Femur (tissue), 1 donor: ENCODE measurements around the gene IGFBP5.

Experiments used
- DNase-seq: peaks from one replicate; pipeline ENCODE4 v3.0.0-alpha.2; 2017

IGFBP5 gene, protein sequence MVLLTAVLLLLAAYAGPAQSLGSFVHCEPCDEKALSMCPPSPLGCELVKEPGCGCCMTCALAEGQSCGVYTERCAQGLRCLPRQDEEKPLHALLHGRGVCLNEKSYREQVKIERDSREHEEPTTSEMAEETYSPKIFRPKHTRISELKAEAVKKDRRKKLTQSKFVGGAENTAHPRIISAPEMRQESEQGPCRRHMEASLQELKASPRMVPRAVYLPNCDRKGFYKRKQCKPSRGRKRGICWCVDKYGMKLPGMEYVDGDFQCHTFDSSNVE

DNA sequence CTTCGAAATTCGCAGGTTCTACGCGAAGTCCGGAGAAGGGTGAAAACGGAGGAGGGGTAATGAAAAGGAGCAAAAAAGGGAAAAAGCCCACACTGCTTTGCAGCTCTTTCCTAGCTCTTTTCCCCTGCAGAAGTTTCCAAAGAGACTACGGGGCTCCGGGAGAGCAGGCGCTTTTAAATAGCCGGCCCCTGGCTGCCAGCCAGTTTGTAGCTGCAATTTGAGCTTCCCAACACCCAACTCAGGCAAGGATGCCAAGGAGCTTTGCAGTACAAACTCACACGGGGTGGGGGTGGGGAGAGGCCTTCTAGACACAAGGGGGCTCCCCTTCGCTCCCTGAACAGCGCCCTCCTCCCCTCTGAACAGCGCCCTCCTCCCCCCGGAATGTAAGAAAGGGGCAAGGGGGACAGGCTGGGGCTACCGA, at the start of gene IGFBP5:
Gene IGFBP5, minus strand, starts transcription at position 149 of the 421 bp plus-strand sequence. CDS start 774 bp downstream, outside the sequence.
- peak; percentile 95 for DNase-seq

DNA sequence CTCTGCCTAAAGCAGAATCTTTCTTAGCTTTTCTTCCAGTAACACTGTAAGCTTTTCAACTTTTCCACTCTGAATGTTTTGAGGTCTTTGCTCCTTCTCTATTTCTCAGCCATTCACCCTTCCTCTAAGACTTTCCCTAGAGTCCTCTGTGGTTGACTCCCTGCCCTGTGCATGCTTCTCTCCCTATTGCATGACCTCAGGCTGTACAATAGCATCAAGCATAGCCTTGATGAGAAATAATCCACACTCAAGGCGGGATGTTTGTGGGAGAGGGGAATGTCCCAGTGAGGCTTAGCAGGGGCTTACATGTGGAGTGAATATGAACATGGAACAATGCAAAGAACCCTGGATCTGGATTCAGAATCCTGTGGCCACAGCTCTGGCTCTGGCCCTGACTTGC, 48.4 kb upstream of the IGFBP5 start:
- no peak for DNase-seq

DNA sequence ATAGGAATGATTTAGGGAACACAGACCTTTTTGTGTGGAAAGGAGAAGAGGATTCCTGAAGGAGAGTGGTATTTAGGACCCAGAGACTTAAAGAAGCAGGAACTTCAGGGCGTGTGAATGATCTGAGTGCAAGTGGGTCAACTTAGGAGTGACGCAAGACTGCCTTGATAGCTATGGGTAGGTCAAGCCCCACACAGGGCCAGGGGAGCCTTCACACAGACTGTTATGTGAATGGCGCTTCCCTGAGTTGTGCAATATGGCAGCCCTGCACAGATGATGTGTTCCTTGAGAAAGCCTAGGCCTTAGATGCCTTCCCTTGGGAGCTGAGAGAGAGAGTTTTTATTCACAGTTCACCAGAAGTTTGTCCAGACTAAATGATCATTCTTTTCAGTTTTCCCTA, 47.1 kb upstream of the IGFBP5 start:
- DNase-seq, result no peak

DNA sequence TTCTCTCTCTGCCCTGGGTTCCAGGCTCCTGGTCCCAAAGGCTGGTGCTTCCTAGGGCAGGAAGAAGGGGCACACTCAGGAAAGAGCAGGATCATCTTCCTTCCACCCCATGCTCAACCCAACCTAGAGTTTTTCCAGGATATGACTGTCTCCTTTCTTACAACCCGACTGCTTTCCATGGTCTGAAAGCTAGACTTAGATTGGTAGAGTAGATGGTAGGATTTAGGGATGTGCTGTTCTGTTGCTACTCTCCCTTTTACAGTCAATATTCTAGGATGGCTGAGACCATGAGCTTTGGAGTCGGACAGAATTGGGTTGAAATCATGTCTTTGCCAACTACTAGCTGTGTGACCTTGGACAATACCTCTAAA, 45.9 kb upstream of the IGFBP5 start:
- no peak for DNase-seq

DNA sequence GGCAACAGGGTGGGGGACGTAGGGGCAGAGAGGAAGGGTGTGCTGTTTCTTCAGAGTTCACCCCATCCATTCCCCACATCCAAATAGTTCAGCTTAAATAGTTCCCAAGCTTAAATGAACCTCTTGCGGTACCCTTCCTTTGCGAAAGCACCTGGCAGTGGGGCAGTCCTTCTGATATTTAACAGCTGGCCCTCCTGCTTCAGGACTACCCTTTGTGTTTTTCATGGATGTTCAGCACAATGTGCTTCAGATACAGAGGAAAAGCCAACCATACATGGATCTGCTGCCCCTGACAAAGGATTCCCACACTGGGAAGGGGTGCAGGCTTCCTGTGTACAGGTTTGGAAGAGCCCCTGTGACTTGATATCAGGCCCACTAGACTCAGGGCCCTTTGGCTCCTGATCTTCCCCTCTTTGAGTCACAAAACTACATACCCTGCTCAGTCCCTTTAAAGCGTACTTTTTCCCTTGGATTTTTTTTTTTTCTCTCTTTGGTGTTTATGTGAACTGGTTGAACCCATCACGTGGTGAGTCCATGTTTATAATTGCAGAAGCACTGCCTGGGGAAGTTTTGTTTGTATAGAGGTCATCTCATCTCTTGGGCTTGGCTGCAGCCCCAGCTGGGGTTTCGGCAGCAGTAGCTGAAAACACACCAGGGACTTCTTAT, 45.3 kb upstream of the IGFBP5 start:
- DNase-seq, result no peak

DNA sequence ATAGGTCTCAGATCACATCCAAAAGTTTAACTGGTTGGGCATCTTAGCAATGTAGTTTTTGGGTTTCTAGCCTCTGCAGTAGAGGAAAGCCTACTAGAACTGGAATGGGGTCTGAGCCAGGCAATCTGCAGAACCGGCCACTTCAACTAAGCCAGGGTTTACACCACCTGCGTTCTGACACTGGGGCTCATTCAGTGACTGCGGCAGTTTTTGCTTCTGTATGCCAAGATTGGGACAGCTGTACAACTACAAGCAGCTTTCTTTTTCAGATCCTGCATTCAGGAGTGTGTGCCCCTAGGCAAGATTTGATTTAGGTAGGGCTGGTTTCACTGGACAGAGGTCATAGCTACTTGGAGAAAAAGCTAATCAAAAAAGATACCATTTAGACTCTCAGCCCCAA, 43.7 kb upstream of the IGFBP5 start:
- no peak for DNase-seq

DNA sequence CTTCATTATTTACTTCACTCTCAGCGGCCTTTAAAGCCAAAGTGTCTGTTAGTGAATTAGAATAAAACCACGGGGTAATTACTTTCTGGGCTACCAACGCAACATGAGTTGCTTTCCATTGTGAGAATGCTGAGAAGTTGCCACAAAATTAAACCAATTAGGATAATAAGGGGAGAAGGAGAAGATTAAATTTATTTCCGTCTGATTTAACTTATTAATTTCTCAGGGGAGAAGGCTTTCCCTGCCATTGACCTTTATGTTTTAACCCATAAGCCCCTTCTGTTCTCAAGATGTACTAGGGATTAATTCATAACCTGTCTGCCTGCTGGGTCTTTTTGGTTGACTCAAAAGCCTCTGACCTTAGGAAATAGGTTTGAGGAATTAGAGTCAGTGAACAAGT, 42.3 kb upstream of the IGFBP5 start:
- no peak for DNase-seq

DNA sequence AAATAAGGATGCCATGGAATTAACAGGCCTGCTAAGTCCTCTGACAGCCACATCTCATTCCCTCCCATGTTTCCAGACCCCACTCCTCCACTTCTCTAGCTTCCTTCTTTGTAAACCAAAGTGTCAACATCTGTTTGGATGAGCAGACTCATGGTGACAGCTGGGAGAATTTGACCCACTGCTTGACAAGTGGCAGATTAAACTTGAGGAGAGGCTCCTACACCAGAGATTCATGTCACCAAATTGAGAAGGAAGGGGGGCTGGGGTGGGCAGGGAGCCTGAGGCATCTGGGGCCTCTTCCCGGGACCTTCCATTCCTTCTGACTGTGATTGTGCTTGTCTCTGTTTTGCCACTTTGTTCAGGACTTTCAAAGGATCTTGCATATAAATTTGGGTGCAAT, 41.0 kb upstream of the IGFBP5 start:
- no peak for DNase-seq

DNA sequence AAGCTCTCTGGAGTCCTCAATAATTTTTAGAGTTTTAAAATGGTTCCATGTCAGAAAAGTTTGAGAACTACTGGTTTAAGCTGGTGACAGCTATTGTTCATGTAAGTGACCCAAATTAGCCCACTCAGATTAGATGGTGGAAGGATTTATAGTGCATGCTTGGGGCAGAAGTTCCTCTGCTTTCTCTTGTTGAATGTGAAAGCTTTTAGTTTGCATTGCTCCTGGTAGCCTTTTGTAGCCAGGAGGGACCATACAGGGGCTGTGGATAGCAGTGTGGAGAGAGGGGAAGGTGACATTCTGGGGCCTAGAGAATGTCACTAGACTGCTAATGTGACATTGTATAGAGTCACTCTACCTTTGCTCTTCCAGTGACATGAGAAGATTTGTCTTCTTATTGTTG, 40.3 kb upstream of the IGFBP5 start:
- DNase-seq, result no peak

DNA sequence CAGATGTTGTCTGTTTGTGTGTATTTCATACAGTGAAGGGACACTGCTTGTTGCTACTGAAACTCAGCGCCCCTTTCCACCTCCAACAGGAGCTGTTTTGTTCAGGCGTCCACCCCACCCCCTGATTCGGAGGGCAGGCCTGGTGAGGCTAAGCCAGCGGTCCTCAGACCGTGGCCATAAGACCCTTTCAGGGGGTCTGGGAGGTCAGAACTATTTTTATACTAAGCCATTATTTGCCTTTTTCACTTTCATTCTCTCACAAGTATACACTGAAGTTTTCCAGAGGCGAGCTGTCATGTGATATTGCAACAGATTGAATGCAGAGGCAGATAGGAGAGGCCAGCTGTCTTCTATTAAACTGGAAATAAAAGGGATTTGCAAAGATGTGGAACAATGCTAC, 39.7 kb upstream of the IGFBP5 start:
- no peak for DNase-seq

DNA sequence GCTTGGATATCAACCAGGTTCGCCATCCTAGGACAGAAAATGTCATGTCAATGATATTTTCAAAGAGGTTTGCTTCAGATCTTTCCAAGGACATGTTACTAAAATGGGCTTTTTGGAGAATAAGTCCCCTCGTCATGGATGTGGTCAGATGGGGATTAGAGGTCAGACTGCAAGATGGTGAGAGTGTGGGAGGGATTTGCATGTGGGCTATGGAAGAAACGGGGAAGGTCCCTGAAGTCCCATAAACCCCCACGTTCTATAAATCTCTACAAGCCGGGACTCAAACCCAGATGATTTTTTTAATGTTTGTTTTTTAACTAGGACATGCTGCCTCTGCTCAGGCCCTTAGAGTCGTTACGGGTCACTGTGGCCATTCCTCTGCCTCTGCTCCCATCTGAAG, 37.7 kb upstream of the IGFBP5 start:
- DNase-seq, result no peak

DNA sequence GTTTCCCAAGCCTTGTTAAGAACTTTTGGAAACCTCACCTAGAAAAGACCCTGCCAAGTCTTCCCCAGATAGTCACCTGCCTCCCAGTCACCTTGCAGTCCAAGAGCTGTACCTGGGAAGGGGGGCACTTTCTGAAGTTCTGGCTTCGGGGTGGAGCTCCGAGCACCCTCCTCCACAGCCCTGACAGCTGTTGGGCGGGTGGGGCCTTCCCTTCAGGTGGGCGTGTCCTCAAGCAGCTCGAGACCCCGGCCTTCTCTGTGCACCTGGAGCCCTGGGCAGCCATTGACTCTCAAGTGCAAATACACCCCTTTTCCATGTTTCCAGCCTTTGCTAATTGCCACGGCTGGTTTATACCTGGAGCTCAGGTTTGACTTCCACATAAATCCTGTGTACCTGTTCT, 37.0 kb upstream of the IGFBP5 start:
- DNase-seq, result no peak

DNA sequence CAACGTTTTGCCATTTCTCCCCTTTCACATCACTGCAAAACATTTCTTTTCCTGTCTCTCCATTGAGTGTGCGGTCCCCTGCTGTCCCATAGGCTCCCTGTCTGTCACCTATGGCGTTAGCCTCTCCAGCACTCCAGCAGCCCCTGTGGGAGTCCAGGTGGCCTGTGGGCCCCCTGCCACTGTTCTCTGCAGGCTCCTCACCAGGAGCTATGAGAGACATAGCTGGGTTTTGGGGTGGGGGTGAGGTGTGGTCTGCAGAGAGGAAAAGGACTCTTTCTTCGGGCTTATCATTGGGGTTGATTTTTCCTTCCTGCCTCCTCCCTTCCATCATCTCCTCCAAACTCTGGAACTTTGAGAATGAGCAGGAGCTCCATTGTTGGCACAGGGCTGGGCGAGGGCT, 36.1 kb upstream of the IGFBP5 start:
- DNase-seq, result no peak

DNA sequence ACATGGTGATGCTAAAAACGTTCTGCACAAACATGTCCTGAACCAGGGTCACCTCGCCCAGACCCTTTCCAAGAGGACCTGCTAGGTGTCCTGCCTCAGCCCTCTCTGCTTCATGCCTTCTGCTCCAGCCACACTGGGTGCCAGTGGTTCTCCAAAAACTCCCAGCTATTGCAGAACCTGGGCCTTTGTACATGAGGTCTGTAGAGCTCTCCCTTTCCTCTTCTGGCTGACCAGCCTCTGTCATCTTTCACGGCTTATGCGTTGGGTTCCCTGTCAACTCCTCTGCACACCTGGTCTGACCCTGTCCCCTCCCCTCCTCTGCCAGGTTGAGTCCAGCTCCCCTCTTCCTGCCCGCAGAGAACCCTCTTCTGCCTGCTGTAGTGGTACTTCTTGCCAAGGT, 35.5 kb upstream of the IGFBP5 start:
- DNase-seq, result no peak

DNA sequence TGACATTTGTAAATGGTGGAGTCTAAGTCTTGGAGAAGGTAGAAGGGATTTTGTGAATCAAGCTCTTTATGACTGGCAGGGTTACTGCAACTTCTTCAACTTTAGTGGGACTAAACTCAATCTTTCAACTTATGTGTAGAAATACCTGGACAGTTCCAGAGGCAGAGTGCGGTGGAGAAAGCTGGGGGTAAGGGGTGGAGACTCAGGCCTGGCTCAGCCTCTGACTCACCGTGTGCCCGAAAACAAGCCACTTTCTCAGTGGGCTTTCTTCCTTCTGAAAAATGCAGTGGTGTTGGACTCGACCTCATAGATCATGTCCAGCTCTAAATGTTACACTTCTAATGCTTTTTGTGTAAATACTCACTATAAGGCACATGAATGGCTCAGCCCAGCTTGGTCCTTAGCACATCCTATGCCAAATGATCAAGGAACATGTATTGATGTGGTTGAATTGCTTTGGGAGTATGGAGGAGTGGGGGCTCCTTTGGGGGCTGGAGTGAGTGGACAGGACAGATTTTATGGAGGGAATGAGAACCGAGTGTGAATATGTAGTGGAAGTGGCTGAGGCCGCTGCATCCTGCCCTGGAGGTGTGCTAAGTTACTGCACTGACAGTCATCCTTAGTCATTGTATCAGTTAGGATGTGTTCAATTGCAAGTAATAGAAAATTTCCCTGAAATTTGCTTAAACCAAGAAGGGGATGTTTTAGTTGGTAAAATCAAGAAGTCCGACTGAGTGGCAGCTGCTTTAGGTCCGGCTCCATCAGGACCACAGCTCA, 32.2 kb upstream of the IGFBP5 start:
- DNase-seq, result no peak

DNA sequence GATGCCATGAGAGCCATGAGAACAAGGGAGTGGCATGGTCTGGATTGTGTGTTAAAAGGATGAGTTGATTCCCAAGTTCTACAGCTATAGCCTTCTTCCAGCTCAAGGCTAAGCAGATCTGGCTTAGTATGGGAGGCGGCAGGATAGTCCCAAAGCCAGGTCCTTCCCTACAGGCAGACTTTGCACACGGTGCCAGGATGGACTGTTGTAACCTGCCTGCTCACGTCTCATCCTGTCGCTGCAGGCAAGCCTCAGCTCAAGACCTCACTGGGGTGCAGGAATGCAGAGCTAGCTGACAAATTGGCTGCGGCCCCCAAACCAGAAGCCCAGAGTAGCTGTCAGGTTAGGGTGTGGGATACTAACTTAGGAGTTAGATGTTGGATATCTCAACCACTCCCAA, 28.8 kb upstream of the IGFBP5 start:
- DNase-seq, result no peak

DNA sequence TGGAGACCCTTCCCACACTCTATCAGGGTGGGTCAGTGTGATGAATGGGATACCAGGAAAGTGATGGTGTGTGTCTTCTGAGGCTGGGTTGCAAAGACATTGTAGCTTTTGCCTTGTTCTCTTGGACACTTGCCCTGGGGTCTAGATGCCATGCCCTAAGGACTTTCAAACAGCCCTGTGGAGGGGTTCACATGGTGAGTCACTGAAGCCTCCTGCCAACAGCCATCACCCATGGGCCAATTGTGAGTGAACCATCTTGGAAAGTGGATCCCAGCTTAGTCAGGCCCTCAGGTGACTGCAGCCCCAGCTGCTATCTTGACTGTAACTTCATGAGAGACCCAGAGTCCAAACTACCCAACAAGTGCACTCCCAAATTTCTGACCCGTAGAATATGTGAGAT, 25.8 kb upstream of the IGFBP5 start:
- DNase-seq, result no peak

DNA sequence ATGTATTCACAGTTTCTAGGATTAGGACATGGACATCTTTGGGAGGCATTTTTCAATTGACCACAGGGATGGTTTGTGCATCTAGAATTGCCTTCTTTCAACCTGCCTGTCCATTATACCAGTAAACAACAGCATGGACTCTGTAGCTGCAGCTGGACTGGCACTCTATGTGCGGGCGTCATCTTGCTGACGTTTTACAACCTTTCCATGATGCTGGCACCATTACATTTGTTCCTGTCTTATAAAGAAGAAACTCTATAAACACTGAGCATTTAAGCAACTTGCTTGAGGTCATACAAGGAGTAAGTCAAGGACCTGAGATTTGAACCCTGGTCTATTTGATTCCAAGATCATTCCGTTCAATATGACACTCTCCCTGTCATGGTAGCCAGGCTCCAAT, 25.4 kb upstream of the IGFBP5 start:
- no peak for DNase-seq

DNA sequence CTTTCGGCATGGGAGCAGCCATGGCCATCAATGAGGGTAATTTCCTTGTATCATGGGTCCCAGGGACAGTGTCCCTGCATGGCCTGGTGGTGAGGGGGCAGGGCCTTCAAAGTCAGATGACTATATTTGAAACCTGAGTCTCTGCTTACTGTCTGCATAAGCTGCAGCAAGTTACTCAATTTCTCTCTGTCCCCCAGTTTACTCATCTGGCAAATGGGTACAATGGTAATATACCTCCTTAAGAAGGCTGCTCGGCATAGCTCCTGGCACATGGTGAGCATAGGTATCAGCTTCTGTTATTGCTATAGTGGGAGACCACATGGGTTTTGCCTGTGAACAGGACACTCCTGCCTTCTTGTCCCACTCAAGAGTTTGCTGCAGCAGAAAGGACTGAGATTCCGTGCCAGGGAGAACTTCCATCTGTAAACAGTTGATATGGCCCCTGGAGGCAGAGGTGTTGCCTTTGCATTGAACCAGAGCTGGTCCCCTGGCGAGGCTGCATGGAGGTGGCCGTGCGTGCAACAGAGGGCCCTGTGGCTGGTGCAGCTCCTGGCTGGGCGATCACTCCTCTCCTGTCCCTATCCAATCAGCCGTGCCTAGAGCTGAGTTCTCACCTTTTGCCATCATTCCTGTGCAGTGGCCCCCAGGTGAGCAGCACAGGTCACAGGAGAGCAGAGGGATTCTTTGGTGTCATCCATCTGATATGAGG, 22.7 kb upstream of the IGFBP5 start:
- no peak for DNase-seq

DNA sequence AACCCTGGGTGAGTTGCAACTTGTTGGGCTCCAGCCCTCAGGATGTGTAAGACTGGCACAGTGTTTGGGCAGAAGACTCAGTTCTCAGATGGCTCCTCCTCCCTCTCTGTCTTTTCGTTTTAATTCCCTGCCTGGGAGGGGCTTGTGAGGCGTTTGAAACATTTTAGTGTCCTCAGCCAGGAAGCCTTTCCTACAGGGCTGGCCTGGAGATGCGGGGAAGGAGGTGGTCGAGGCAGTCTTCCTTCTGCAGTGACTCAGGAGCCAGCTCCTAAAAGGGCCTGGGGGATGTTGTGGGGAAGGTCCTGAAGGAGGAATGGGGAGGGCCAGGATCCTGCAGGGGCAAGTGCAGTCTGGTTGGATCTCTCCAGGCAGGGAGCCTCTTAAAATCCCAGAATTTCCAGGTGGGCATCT, 22.1 kb upstream of the IGFBP5 start:
- no peak for DNase-seq

DNA sequence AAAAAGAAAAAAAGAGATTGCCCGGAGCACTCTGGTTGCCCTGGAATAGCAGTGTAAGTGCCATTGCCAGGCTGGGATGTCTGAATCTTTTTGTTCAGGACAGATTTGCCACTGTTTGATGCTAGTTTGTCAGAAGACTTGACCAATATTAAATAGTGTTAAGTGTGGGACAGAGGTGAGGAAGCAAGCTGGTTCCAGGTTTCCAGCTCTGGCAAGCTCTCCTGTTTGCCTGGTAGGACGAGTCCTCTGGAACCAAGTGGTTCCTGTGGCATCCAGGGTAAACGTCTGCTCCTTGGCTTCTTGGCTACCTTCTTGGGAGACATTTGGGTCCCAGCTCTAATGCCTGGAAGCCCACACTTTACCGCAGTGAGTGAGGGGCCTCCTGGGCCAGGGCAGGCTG, 20.8 kb upstream of the IGFBP5 start:
- no peak for DNase-seq

DNA sequence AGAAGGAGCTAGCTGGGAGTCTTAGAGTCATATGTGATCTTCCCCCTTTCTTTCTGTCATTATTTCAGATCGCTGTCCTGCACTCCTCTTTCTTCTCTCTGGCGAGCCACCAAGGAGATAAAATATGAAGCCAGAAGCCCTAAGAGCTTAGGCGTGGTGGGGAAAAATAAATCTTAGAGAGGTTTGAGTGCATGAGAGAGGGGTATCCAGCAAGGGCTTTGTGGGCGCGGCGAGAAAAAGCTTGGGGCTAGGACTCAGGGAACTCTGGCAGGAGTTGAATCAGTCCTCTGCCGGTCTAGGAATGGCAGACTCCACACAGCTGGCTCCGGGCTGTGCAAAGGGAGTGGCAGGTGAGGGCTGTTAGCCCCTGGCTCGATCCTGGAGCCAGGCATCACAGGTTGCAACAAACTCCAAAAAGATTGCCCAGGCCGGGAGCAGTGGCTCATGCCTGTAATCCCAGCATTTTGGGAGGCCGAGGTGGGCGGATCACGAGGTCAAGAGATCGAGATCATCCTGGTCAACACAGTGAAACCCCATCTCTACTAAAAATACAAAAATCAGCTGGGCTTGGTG, 20.1 kb upstream of the IGFBP5 start:
- no peak for DNase-seq

DNA sequence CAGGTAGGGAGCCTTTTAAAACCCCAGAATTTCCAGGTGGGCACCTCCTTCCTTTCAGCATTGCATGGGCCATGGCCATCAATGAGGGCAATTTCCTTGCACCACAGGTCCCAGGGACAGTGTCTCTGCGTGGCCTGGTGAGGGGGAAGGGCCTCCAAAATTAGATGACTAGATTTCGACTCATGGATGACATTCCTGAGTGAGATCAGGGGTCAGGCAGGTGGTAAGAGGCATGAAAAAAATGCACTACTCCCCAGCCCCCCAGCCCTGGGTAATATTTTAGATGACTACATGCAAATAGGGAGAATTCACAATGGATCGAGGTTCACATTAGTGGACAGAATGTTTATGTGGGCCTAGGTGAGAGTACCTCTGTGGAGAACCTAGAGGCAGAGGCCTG, 19.0 kb upstream of the IGFBP5 start:
- no peak for DNase-seq
